ENCODE measurements around the gene NAIF1. TPM values are rescaled to one million over a fixed set of nuclear protein-coding genes. Genes with fewer than 3 reads are reported as not detected.

NAIF1 gene
- total and polyA plus RNA-seq, 2 donors (not counting 3 experiments of a cell fraction or from before 2014, with no cell fraction given) = 8.2 to 10.1 TPM

GRCh38 chr9:128102196-128102595 lies 35.1 kb upstream of the NAIF1 start:
- H3K27ac ChIP-seq (ENCODE audit: insufficient read depth, low read depth, low read length) = no peak overlapping the region
- no TSS peak for BruUV-seq (replicated peaks)

GRCh38 chr9:128101690-128102089 lies 34.6 kb upstream of the NAIF1 start:
- peaks cover 30% of the 10 kb centered on the region for H3K79me2 ChIP-seq (ENCODE audit: control insufficient read depth, insufficient read depth, low read length)
- intact Hi-C loops (cut with micrococcal nuclease) = no loop called here
- no TSS peak for BruUV-seq (replicated peaks)
- no peaks in the 10 kb centered on the region for H4K20me1 ChIP-seq (replicated peaks; ENCODE audit: control insufficient read depth, extremely low read depth, insufficient read depth, low read length)
- FAIRE-seq = no peak
- no peaks in the 10 kb centered on the region for H3K9me3 ChIP-seq (replicated peaks; ENCODE audit: control insufficient read depth, insufficient read depth, low read length)
- no peaks in the 10 kb centered on the region for H3K27me3 ChIP-seq (ENCODE audit: control insufficient read depth in 2 of 2, insufficient read depth in 2 of 2, low read length in 2 of 2)
- no peak for TF ChIP-seq POLR2AphosphoS5 (IDR thresholded peaks at IDR 0.05; ENCODE audit: insufficient read depth, low read depth, low read length)
- no peak for TF ChIP-seq POLR2A (IDR thresholded peaks at IDR 0.05; ENCODE audit: low read depth, low read length)
- TF ChIP-seq MYC (IDR thresholded peaks at IDR 0.05; ENCODE audit: low read depth, low read length) = no peak
- TF ChIP-seq GATA2 (IDR thresholded peaks at IDR 0.05; ENCODE audit: insufficient read depth, insufficient read length, low read depth, low read length) = no peak
- TF ChIP-seq, protein P1, sequence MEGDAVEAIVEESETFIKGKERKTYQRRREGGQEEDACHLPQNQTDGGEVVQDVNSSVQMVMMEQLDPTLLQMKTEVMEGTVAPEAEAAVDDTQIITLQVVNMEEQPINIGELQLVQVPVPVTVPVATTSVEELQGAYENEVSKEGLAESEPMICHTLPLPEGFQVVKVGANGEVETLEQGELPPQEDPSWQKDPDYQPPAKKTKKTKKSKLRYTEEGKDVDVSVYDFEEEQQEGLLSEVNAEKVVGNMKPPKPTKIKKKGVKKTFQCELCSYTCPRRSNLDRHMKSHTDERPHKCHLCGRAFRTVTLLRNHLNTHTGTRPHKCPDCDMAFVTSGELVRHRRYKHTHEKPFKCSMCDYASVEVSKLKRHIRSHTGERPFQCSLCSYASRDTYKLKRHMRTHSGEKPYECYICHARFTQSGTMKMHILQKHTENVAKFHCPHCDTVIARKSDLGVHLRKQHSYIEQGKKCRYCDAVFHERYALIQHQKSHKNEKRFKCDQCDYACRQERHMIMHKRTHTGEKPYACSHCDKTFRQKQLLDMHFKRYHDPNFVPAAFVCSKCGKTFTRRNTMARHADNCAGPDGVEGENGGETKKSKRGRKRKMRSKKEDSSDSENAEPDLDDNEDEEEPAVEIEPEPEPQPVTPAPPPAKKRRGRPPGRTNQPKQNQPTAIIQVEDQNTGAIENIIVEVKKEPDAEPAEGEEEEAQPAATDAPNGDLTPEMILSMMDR (IDR thresholded peaks at IDR 0.05; ENCODE audit: extremely low read depth in 1 of 2, insufficient read depth in 1 of 2, low read depth in 1 of 2, low read length in 2 of 2) = no peak
- no peak for TF ChIP-seq EZH2 (IDR thresholded peaks at IDR 0.05; ENCODE audit: borderline replicate concordance, low read depth, low read length, severe bottlenecking)
- TF ChIP-seq MAX (IDR thresholded peaks at IDR 0.05; ENCODE audit: insufficient read depth, insufficient read length) = no peak
- TF ChIP-seq JUN (IDR thresholded peaks at IDR 0.05; ENCODE audit: borderline replicate concordance, insufficient read depth, insufficient read length, low read depth) = no peak
- no peak for TF ChIP-seq FOS (IDR thresholded peaks at IDR 0.05; ENCODE audit: borderline replicate concordance, insufficient read depth, low read length)
- dilution Hi-C loops (cut with MboI; ENCODE audit: extremely low pct_ligation_motif_present, low sequenced_read_pairs) = no loop called here
- H3K4me3 ChIP-seq (replicated peaks in 1 of 3; ENCODE audit: insufficient read depth in 1 of 3, low read depth in 1 of 3, low read length in 3 of 3) = no peak overlapping the region
- no peak overlapping the region for H3K4me2 ChIP-seq (ENCODE audit: insufficient read depth, low read length)
- peaks cover 30% of the 10 kb centered on the region for H3K4me1 ChIP-seq (ENCODE audit: control insufficient read depth, extremely low read depth, insufficient read depth, low read length)
- ChIA-PET CTCF (interaction anchor here (4.9 kb wide), 1 partner anchor 16 kb away, joined by 56 read pairs; no protein-coding TSS in a partner anchor), POLR2A (no interaction called here)
- no peak overlapping the region for H3K9ac ChIP-seq (replicated peaks; ENCODE audit: extremely low read depth, insufficient read depth, low read length)
- no peak overlapping the region for H2AFZ ChIP-seq (ENCODE audit: low read depth, low read length)
- no peak overlapping the region for H3K27ac ChIP-seq (ENCODE audit: insufficient read depth, low read depth, low read length)
- H3K36me3 ChIP-seq (ENCODE audit: control insufficient read depth in 2 of 2, extremely low read depth in 1 of 2, insufficient read depth in 2 of 2, low read length in 2 of 2) = peaks cover 15 to 38% of the 10 kb centered on the region in 2 experiments
- H3K9me1 ChIP-seq (replicated peaks; ENCODE audit: control insufficient read depth, extremely low read depth, insufficient read depth, low read length) = no peaks in the 10 kb centered on the region
- DNase-seq (ENCODE audit: low read depth, low spot score) = no peak

More at GRCh38 chr9:128102196-128102595, 35.1 kb upstream of the NAIF1 start:
- POLR2A ChIA-PET = no interaction called here
- Histone ChIP-seq H3K27me3 (ENCODE audit: control insufficient read depth in 2 of 2, insufficient read depth in 2 of 2, low read length in 2 of 2) (no peaks in the 10 kb centered on the region), H3K9me3 (replicated peaks; ENCODE audit: control insufficient read depth, insufficient read depth, low read length) (no peaks in the 10 kb centered on the region), H3K9me1 (replicated peaks; ENCODE audit: control insufficient read depth, extremely low read depth, insufficient read depth, low read length) (no peaks in the 10 kb centered on the region), H3K4me1 (ENCODE audit: control insufficient read depth, extremely low read depth, insufficient read depth, low read length) (peaks cover 30% of the 10 kb centered on the region), H3K9ac (replicated peaks; ENCODE audit: extremely low read depth, insufficient read depth, low read length) (no peak overlapping the region), H4K20me1 (replicated peaks; ENCODE audit: control insufficient read depth, extremely low read depth, insufficient read depth, low read length) (no peaks in the 10 kb centered on the region), H3K79me2 (ENCODE audit: control insufficient read depth, insufficient read depth, low read length) (peaks cover 26% of the 10 kb centered on the region), H2AFZ (ENCODE audit: low read depth, low read length) (no peak overlapping the region), H3K36me3 (ENCODE audit: control insufficient read depth in 2 of 2, extremely low read depth in 1 of 2, insufficient read depth in 2 of 2, low read length in 2 of 2) (peaks cover 16 to 43% of the 10 kb centered on the region in 2 experiments), H3K4me3 (replicated peaks in 1 of 3; ENCODE audit: insufficient read depth in 1 of 3, low read depth in 1 of 3, low read length in 3 of 3) (no peak overlapping the region), H3K4me2 (ENCODE audit: insufficient read depth, low read length) (no peak overlapping the region)
- CTCF ChIA-PET = no interaction called here
- dilution Hi-C loops (cut with MboI; ENCODE audit: extremely low pct_ligation_motif_present, low sequenced_read_pairs) = no loop called here
- TF ChIP-seq MYC (IDR thresholded peaks at IDR 0.05; ENCODE audit: low read depth, low read length) = no peak
- no peak for TF ChIP-seq EZH2 (IDR thresholded peaks at IDR 0.05; ENCODE audit: borderline replicate concordance, low read depth, low read length, severe bottlenecking)
- intact Hi-C loops (cut with micrococcal nuclease) = no loop called here
- FAIRE-seq = no peak
- no peak for DNase-seq (ENCODE audit: low read depth, low spot score)

All from endothelial cell of umbilical vein (primary cell).